22Rv1 (cell line): ENCODE measurements around the gene ADGRA1.

Experiments used
- ZFX ChIP-seq: fragments of 450-650 bp; IDR thresholded peaks from 2 replicates; pipeline ENCODE4 v1.6.1; 2017; ENCODE audit warnings: antibody characterized with exemption, borderline replicate concordance
- TF ChIP-seq, protein P1 (sequence below): fragments of 450-650 bp; IDR thresholded peaks from 2 replicates; pipeline ENCODE4 v1.5.1; 2017; ENCODE audit warnings: mild to moderate bottlenecking

DNA sequence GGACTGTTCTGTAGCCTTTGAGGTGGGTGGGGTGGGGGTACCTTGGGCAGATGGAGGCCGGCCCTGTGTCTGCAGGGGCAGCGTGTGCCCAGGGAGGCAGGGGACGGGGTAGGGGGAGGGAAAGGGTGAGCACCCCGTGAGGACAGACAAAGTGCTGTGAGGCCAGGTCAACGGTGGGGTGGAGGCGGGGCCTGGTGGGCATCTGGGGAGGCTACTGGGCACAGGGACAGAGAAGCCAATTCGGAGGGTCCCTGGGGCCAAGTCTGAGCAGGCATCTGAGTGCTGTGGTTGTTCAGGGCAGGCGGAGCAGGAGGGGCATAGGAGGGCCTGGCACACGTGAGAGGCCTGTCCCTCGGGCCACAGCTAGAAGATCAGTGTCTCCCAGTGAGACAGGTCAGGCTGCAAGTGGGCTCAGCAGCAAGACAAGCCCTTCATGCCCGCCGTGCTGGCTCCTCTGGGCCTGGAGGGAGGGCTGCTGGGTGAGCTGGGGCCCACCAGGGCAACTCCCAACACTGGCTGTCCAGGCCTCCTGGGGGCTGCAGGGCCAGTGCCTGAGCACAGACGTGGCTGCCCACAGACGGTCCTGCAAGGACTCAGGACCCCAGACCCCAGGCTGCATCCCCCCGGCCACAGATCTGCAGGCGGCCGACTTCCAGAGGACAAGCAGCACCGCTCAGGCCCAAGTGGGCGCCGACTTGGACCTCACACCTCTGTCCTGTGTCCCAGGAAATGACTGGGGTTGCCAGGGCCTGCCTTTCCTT is 45.9 kb downstream of the ADGRA1 start:
- TF ChIP-seq, protein P1, sequence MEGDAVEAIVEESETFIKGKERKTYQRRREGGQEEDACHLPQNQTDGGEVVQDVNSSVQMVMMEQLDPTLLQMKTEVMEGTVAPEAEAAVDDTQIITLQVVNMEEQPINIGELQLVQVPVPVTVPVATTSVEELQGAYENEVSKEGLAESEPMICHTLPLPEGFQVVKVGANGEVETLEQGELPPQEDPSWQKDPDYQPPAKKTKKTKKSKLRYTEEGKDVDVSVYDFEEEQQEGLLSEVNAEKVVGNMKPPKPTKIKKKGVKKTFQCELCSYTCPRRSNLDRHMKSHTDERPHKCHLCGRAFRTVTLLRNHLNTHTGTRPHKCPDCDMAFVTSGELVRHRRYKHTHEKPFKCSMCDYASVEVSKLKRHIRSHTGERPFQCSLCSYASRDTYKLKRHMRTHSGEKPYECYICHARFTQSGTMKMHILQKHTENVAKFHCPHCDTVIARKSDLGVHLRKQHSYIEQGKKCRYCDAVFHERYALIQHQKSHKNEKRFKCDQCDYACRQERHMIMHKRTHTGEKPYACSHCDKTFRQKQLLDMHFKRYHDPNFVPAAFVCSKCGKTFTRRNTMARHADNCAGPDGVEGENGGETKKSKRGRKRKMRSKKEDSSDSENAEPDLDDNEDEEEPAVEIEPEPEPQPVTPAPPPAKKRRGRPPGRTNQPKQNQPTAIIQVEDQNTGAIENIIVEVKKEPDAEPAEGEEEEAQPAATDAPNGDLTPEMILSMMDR: no peak
- no peak for TF ChIP-seq ZFX
